Myocyte (in vitro differentiated cells): ENCODE measurements around the gene POSTN. TPM values are rescaled to one million over a fixed set of nuclear protein-coding genes. Genes with fewer than 3 reads are reported as not detected.

Experiments
- DNase-seq: peaks from one replicate; pipeline ENCODE4 v3.0.0-alpha.2; 2012; ENCODE audit warnings: low read depth
- total RNA-seq: library from RNA; depleted of rRNA; stranded (reverse); fragments of >200 nt; gene quantifications from 2 replicates; pipeline ENCODE4 v1.2.3, GENCODE V29; 2014

Gene POSTN
- total RNA-seq, 1 donor from 2014 or later = 133 TPM

- peak; percentile 85 for DNase-seq
Observed at GRCh38 chr13:37526710-37527473, 71.7 kb downstream of the POSTN start.

GRCh38 chr13:37515226-37515625 lies 83.3 kb downstream of the POSTN start:
- no peak for DNase-seq
